Dendritic cell treated with granulocyte-macrophage colony-stimulating factor and Interleukin-4, amounts not matched to agents 40 ng/mL and 50 ng/mL, for 4 days (primary cell): Measurements from ENCODE around the gene STXBP2.
A peak's percentile ranks its signal among the peaks of the same experiment; 100 is the strongest.

Source experiments
- H3K27ac Mint-ChIP-seq: one replicate; pipeline ENCODE4 v1.8.0; 2022; ENCODE audit warnings: mild to moderate bottlenecking, mixed read lengths
- H3K27me3 Mint-ChIP-seq: one replicate; pipeline ENCODE4 v1.8.0; 2022; ENCODE audit warnings: mild to moderate bottlenecking, mixed read lengths
- H3K36me3 Mint-ChIP-seq: one replicate; pipeline ENCODE4 v1.8.0; 2022; ENCODE audit warnings: low read depth, mixed read lengths
- H3K4me1 Mint-ChIP-seq: one replicate; pipeline ENCODE4 v1.8.0; 2022; ENCODE audit warnings: low read depth, mixed read lengths
- H3K4me3 Mint-ChIP-seq: one replicate; pipeline ENCODE4 v1.8.0; 2022; ENCODE audit warnings: mild to moderate bottlenecking, moderate library complexity, mixed read lengths
- H3K9me3 Mint-ChIP-seq: one replicate; pipeline ENCODE4 v1.8.0; 2022; ENCODE audit warnings: mixed read lengths
- intact Hi-C: fragments of 100-400 bp; cut with micrococcal nuclease; formaldehyde crosslinking; loops from one replicate; pipeline ENCODE4 v1.15.0; 2022

STXBP2 gene

DNA sequence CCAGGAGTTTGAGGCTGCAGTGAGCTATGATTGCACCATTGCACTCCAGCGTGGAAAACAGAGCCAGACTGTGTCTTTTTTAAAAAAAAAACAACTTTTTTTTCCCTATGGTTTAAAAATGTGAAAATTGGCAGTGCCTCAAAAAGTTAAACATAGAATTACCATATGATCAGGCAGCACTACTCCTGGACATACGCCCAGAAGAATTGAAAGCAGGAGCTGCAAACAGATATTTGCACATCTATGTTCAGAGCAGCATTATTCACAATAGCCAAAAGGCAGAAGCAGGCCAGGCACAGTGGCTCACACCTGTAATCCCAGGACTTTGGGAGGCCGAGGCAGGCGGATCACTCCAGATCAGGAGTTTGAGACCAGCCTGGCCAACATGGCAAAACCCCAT, 28.2 kb downstream of the STXBP2 start:
- intact Hi-C loops, result no loop called here
- Mint-ChIP-seq H3K4me3 (no peak overlapping the region), H3K36me3 (no peaks in the 10 kb centered on the region), H3K9me3 (no peaks in the 10 kb centered on the region), H3K27ac (no peak overlapping the region), H3K27me3 (peaks cover 8% of the 10 kb centered on the region), H3K4me1 (peaks cover 27% of the 10 kb centered on the region)

DNA sequence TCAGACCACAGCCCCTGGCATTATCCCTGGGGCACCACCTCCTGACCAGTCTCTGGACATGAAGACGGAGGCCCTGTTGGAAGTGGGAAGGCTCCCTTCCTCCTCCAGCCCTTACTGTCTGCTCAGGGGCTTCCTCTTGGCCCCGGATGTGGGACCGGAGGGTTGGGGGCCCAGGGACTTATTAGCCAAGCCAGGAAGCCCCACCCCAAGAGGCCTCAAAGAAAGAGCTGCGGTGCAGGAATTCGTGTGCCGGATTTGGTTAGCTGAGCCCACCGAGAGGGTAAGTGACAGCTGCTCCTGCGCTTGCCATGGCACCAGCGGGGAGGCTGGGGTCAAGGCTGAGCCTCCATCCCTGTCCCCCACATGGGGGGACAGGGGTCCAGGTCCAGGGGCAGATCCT, 31.9 kb downstream of the STXBP2 start, which contains the start of gene RETN:
TSS of gene RETN (plus strand) at position 208 of the 400 bp plus-strand sequence. CDS start 278 bp downstream, outside the sequence.
- peaks cover 2% of the 10 kb centered on the region for H3K36me3 Mint-ChIP-seq
- peaks cover 34% of the 10 kb centered on the region for H3K4me1 Mint-ChIP-seq
- H3K9me3 Mint-ChIP-seq, result peaks cover 5% of the 10 kb centered on the region
- peak within 1 kb of the TSS; percentile 52 for H3K4me3 Mint-ChIP-seq
- H3K27me3 Mint-ChIP-seq, result peaks cover 8% of the 10 kb centered on the region
- peak within 1 kb of the TSS; percentile 55 for H3K27ac Mint-ChIP-seq
- intact Hi-C loops, result no loop called here

DNA sequence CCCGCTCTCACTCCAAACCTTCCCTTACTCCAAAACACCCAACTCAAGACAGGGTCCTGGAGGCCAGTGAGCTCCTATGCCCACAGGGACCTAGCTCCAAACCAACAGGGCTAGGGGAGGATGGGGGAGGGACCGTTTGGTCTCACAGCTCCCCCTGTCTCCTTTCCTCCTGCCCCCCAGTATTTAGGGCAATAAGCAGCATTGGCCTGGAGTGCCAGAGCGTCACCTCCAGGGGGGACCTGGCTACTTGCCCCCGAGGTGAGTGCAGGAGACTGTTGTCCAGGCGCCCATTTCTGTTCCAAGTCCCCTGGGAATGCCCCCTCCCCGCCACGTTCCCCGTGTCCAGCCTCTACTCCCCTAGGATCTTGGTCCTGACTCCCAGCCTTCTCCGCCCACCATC, 32.7 kb downstream of the STXBP2 start:
- Mint-ChIP-seq H3K4me3 (peak overlapping the region; percentile 21), H3K27ac (peak overlapping the region; percentile 55), H3K27me3 (peaks cover 8% of the 10 kb centered on the region), H3K36me3 (peaks cover 6% of the 10 kb centered on the region), H3K4me1 (peaks cover 41% of the 10 kb centered on the region), H3K9me3 (peaks cover 10% of the 10 kb centered on the region)
- intact Hi-C loops, result no loop called here

DNA sequence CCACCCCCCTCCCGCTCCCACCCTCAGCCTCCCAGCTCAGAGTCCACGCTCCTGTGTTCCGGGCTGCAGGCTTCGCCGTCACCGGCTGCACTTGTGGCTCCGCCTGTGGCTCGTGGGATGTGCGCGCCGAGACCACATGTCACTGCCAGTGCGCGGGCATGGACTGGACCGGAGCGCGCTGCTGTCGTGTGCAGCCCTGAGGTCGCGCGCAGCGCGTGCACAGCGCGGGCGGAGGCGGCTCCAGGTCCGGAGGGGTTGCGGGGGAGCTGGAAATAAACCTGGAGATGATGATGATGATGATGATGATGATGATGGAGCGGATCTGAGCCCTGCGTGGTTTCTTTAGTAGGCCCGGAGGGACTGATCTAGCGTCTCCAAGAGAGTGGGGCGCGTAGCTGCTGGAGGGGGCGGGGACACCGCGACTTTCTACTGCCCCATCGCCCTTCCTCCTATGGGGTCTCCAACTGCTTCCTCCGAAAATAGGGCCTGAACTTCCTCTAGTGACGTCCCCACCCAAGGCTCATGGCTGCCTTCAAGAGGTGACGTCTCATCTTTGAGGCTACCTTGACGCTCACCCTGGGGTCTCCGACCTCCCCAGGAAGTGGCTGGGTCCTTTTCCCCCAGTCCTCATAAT, 33.4 kb downstream of the STXBP2 start:
- H3K36me3 Mint-ChIP-seq, result peaks cover 6% of the 10 kb centered on the region
- H3K27ac Mint-ChIP-seq, result peak overlapping the region; percentile 44
- peaks cover 8% of the 10 kb centered on the region for H3K27me3 Mint-ChIP-seq

DNA sequence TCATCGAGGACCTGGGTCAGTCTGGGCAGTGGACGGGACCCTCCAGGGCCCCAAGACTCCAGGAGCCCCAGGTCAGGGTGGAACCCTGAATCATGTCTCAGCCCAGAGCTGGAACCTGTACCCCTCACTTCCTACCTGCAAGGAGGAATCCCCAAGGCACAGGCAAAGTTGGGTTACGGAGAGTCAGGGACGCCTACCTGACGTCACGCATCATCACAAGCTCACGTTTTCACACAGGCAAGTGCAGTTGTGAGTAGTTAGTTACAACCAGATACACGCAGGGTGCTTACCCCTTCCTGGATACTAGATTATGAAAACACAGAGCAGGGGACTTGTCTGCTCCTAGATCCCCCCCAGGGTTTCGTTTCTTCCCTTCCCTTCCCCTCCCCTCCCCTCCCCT, 33.9 kb downstream of the STXBP2 start:
- Mint-ChIP-seq H3K4me3 (peak overlapping the region; percentile 82), H3K27ac (peak overlapping the region; percentile 44), H3K9me3 (peaks cover 10% of the 10 kb centered on the region), H3K4me1 (peaks cover 47% of the 10 kb centered on the region), H3K27me3 (peaks cover 8% of the 10 kb centered on the region), H3K36me3 (peaks cover 6% of the 10 kb centered on the region)
- intact Hi-C loops, result no loop called here

More for the DNA sequence above, 33.4 kb downstream of the STXBP2 start:
- Mint-ChIP-seq H3K9me3 (peaks cover 10% of the 10 kb centered on the region), H3K4me1 (peaks cover 43% of the 10 kb centered on the region), H3K4me3 (peak overlapping the region; percentile 82)
- intact Hi-C loops, result no loop called here

DNA sequence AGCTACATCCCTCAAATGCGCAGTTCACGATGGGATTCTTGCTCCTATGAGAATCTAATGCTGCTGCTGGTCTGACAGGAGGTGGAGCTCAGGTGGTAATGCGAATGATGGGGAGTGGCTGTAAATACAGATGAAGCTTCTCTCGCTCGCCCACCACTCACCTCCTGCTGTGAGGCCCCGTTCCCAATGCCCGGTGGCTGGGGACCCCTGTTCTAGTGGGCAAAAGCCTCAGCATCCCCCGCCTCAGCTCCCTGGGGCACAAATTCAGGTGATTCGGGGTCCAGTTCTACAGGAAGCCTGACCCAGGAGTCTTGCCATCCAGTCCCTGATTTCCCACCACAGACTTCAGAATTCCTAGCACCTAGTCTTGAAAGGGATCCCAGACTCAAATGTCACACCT, 35.6 kb downstream of the STXBP2 start:
- no peak overlapping the region for H3K27ac Mint-ChIP-seq
- peaks cover 6% of the 10 kb centered on the region for H3K36me3 Mint-ChIP-seq

DNA sequence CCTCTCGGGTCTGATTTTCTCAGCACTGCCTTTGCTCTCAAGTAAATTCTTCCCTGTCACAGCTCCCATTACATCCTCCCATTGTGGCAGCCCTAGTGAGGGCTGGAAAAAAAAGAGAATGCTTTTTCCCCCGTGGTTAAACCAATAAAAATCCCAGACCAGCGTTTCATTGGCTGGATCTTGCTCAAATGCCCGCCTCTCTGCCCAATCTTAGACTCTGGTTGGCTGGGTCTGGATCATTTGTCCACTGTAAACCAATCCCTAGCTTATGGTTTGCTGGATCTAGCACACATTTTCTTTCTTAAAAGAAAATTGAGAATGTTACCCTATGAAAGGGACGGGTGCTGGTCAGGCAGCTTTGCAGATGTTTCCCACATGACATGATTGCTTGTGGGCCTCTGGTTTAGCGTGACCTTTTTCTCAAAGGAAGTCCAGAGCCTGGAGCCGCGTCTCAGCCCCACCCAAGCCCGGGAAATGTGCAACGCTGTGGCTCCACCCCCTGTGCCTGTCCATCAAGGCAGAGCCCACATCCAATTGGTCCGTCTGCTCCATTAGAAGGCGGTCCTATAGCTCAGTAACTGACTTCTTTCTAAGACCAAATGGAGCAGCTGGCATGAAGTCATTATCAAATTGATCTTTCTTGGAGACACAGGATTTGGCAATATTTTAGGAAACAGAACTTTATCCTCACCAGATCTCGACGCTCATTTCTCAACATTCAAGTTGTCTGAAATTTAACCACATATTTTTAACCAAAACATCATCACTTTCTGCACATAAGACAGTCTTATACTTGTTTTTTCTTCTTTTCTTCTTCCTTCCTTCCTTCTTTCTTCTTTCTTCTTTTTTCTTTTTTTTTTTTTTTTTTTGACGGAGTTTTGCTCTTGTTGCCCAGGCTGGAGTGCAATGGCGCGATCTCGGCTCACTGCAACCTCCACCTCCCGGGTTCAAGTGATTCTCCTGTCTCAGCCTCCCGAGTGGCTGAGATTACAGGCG, 37.4 kb downstream of the STXBP2 start:
- intact Hi-C loops, result no loop called here
- Mint-ChIP-seq H3K4me1 (peaks cover 70% of the 10 kb centered on the region), H3K27me3 (peaks cover 3% of the 10 kb centered on the region), H3K9me3 (peaks cover 10% of the 10 kb centered on the region), H3K27ac (peak overlapping the region; percentile 79), H3K36me3 (peaks cover 6% of the 10 kb centered on the region), H3K4me3 (no peak overlapping the region)

More for the DNA sequence above, 35.6 kb downstream of the STXBP2 start:
- peaks cover 10% of the 10 kb centered on the region for H3K9me3 Mint-ChIP-seq
- intact Hi-C loops, result no loop called here
- no peak overlapping the region for H3K4me3 Mint-ChIP-seq
- peaks cover 64% of the 10 kb centered on the region for H3K4me1 Mint-ChIP-seq
- H3K27me3 Mint-ChIP-seq, result peaks cover 8% of the 10 kb centered on the region

DNA sequence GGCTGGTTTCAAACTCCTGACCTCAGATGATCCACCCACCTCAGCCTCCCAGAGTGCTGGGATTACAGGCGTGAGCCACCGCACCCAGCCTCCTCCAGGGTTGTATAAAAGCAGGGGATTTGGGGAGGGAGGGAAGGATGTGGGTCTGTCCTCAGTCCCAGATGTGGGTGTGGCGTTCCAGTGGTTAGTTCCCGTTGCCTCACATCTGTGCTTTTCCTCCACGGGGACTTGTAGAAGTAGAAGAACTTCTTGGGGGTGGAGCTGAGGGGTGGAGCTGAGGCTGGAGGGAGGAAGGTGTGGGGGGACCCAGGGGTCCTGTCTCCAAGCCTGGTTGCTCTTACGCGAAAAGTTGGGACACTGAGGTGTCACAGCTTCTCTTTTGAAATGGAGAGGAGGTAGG, 39.5 kb downstream of the STXBP2 start:
- intact Hi-C loops, result no loop called here
- H3K27me3 Mint-ChIP-seq, result no peaks in the 10 kb centered on the region
- H3K4me1 Mint-ChIP-seq, result peaks cover 68% of the 10 kb centered on the region
- H3K4me3 Mint-ChIP-seq, result peak overlapping the region; percentile 57
- peak overlapping the region; percentile 69 for H3K27ac Mint-ChIP-seq
- H3K36me3 Mint-ChIP-seq, result peaks cover 12% of the 10 kb centered on the region
- peaks cover 10% of the 10 kb centered on the region for H3K9me3 Mint-ChIP-seq

DNA sequence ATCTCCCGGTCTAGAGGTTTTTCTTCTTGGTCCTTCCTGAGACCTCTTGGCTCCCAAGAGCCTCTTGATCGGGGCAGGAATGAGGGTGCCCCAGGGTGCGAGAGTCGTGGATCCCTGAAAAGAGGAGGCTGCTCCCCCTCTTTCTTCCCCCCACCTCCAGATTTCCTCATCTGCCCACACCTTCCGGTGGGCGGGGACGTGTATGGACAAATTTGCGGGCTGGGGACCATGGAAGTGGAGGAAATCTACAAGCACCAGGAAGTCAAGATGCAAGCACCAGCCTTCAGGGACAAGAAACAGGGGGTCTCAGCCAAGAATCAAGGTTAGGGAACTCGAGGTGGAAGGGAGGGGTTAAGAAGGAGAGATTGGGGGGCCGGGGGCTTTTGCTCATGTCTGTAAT, 39.9 kb downstream of the STXBP2 start, which contains the start of gene MCEMP1:
TSS of gene MCEMP1 (plus strand) at position 237 of the 400 bp plus-strand sequence. CDS start at position 268, 31 bp downstream.
- Mint-ChIP-seq H3K36me3 (peaks cover 16% of the 10 kb centered on the region), H3K4me3 (peak within 1 kb of the TSS; percentile 57), H3K4me1 (peaks cover 73% of the 10 kb centered on the region), H3K27me3 (no peaks in the 10 kb centered on the region), H3K9me3 (peaks cover 10% of the 10 kb centered on the region), H3K27ac (peak within 1 kb of the TSS; percentile 69)
- intact Hi-C loops, result no loop called here

DNA sequence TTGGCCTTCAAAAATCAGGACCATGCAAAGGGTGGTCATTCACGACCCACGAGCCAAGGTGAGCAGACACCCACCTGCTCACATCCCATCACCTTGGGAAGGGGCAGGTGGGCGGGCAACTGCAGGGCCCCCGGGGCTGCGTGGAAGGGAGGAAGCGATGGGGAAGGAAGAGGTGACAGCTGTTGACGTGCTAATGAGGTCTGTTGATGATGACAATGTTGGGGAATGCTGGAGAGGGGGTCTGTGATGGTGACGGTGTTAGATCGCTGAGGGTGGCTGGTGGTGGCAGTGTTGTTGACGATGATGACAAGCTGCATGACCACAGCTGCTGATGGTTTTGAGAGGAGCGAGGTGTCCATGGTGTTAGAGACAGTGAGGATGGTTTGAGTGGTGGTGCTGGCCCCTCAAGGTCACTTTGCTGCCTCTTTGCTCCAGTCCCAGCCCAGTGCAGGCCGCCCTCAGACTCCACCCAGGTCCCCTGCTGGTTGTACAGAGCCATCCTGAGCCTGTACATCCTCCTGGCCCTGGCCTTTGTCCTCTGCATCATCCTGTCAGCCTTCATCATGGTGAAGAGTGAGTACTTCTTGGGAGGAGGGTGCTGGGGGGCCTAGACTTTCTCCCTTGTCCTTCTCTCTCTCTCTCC, 40.9 kb downstream of the STXBP2 start:
- peak overlapping the region; percentile 69 for H3K27ac Mint-ChIP-seq
- H3K27me3 Mint-ChIP-seq, result no peaks in the 10 kb centered on the region
- peaks cover 10% of the 10 kb centered on the region for H3K9me3 Mint-ChIP-seq
- H3K4me1 Mint-ChIP-seq, result peaks cover 82% of the 10 kb centered on the region
- H3K4me3 Mint-ChIP-seq, result no peak overlapping the region
- H3K36me3 Mint-ChIP-seq, result peaks cover 26% of the 10 kb centered on the region
- intact Hi-C loops, result no loop called here

DNA sequence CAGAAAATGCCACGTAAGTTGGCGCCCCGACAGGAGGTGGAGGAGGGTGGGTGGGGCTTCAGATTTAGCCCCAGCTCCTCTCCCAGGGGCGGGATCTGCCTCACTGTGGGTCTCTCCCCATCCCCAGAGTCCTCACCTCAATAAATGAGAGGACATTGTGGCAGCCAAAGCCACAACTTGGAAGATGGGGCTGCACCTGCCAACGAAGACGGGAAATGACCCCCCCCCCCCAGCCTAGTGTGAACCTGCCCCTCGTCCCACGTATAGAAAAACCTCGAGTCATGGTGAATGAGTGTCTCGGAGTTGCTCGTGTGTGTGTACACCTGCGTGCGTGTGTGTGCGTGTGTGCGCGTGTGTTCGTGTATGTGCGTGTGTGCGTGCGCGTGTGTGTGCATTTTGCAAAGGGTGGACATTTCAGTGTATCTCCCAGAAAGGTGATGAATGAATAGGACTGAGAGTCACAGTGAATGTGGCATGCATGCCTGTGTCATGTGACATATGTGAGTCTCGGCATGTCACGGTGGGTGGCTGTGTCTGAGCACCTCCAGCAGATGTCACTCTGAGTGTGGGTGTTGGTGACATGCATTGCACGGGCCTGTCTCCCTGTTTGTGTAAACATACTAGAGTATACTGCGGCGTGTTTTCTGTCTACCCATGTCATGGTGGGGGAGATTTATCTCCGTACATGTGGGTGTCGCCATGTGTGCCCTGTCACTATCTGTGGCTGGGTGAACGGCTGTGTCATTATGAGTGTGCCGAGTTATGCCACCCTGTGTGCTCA, 42.3 kb downstream of the STXBP2 start:
- Mint-ChIP-seq H3K27ac (peak overlapping the region; percentile 96), H3K27me3 (no peaks in the 10 kb centered on the region), H3K4me1 (peaks cover 74% of the 10 kb centered on the region), H3K36me3 (peaks cover 35% of the 10 kb centered on the region), H3K9me3 (peaks cover 2% of the 10 kb centered on the region), H3K4me3 (no peak overlapping the region)
- intact Hi-C loops, result no loop called here

DNA sequence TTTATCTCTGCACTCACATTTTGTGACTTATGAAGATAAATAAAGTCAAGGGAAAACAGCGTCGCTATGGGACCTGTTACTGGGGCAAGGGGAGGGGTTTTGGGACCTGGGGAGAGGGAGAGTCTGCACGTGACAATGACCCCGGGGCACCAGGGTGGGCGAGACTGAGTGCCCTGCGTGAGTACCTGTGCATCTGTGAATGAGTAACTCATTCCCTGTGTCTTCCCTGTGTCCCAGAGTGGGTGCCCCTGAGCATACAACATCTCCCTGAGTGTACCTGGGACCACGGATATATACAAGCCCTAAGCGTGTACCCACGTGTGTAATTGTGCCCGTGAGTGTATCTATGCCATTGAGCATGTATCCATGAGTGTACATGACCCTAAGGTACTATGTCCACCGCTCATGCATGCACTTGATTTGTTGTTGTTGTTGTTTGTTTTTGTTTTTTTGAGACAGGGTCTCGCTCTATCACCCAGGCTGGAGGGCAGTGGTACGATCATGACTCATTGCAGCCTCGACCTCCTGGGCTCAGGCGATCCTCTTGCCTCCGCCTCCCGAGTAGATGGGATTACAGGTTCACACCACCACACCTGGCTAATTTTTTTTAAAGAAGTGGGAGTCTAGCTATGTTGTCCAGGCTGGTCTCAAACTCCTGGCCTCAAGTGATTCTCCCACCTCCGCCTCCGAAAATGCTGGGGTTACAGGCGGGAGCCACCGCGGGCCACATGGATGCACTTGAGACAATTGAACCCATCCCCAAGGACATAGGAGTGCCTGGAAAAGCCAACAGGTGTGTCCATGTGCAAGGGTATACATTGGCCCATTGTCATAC, 43.1 kb downstream of the STXBP2 start:
- peak overlapping the region; percentile 98 for H3K4me3 Mint-ChIP-seq
- H3K36me3 Mint-ChIP-seq, result peaks cover 39% of the 10 kb centered on the region
- no peaks in the 10 kb centered on the region for H3K27me3 Mint-ChIP-seq
- H3K4me1 Mint-ChIP-seq, result peaks cover 68% of the 10 kb centered on the region
- no peaks in the 10 kb centered on the region for H3K9me3 Mint-ChIP-seq
- intact Hi-C loops, result loop anchor here (1.0 to 10.0 kb wide), 3 partner anchors 28 to 245 kb away; partner anchors contain the start of genes CTXN1 and SNAPC2
- peak overlapping the region; percentile 96 for H3K27ac Mint-ChIP-seq
